ENCODE measurements around the gene TAF8. TPM values are rescaled to one million over a fixed set of nuclear protein-coding genes. Genes with fewer than 3 reads are reported as not detected.
"Not testable (repeated sequence)": the region's sequence is repeated elsewhere in the genome, so short reads cannot be mapped to it uniquely, and the experiment has no call there.

The TAF8 gene
- 26.7 TPM for total RNA-seq (2013)
- 10 to 100 TPM; 13.1 to 24.7 (median 16.6) TPM for polyA plus RNA-seq
- 19.5 and 32.2 TPM in 2 replicates for polyA minus RNA-seq
- 8.4 to 37.4 (median 27.1) reads per million in 11 experiments for total RNA-seq

GRCh38 chr6:42050297-42051267, at the start of gene TAF8:
TAF8 (plus strand) TSS chr6:42050524; CDS start chr6:42050542, 18 bp downstream.
- Histone ChIP-seq H3K9ac (ENCODE audit: insufficient read depth, low read length, poor library complexity, severe bottlenecking) (peak within 1 kb of the TSS; percentile 76), H4K20me1 (ENCODE audit: insufficient read depth, low read length) (peaks cover 3% of the 10 kb centered on the region), H3K4me3 (replicated peaks in 1 of 3; ENCODE audit: low read depth in 2 of 3, low read length in 3 of 3) (peak within 1 kb of the TSS; percentile 83 to 95 (median 87)), H3K36me3 (replicated peaks in 1 of 2; ENCODE audit: control insufficient read depth in 1 of 2, insufficient read depth in 2 of 2, low read length in 2 of 2) (peaks cover 24 to 37% of the 10 kb centered on the region in 2 donors), H3K9me3 (replicated peaks in 1 of 2; ENCODE audit: control insufficient read depth in 1 of 2, insufficient read depth in 1 of 2, low read length in 2 of 2) (no peaks in the 10 kb centered on the region), H3K27ac (ENCODE audit: low read depth in 1 of 2, low read length in 2 of 2) (peak within 1 kb of the TSS; percentile 86 to 88), H3K27me3 (ENCODE audit: control insufficient read depth in 2 of 2, insufficient read depth in 2 of 2, low read length in 2 of 2) (peaks cover 0 to 8% of the 10 kb centered on the region in 2 donors), H3K79me2 (ENCODE audit: insufficient read depth, low read length) (peaks cover 25% of the 10 kb centered on the region), H3K4me1 (ENCODE audit: control insufficient read depth in 1 of 2, insufficient read depth in 2 of 2, low read length in 2 of 2) (peaks cover 49 to 60% of the 10 kb centered on the region in 2 donors), H2AFZ (ENCODE audit: insufficient read depth, low read depth, low read length, poor library complexity, severe bottlenecking) (peak within 1 kb of the TSS; percentile 75), H3K4me2 (replicated peaks; ENCODE audit: extremely low read depth, low read length, poor library complexity, severe bottlenecking) (peak within 1 kb of the TSS; percentile 89)
- H3K4me3 Mint-ChIP-seq = peak within 1 kb of the TSS; percentile 94 to 97
- peak; percentile 80 to 85 (median 82) for DNase-seq
- no peak for TF ChIP-seq CTCF (IDR thresholded peaks at IDR 0.05)
- peaks cover 0 to 2% (median 0%) of the 10 kb centered on the region in 7 donors for H3K9me3 Mint-ChIP-seq
- H3K36me3 Mint-ChIP-seq = peaks cover 20 to 39% of the 10 kb centered on the region in 2 donors
- WGBS (ENCODE audit: insufficient coverage) = under 1% methylated on average over 38 of the region's 59 CpGs
- intact Hi-C loops (cut with micrococcal nuclease) = loop anchor here (2.0 to 5.0 kb wide), 2 partner anchors 263 to 264 kb away; partner anchors contain the start of gene TOMM6 (in 2 of the 2)
- H3K4me1 Mint-ChIP-seq = peaks cover 52% of the 10 kb centered on the region
- H3K27me3 Mint-ChIP-seq (ENCODE audit: low read depth in 3 of 3) = peaks cover 7 to 28% (median 11%) of the 10 kb centered on the region in 3 donors
- H3K27ac Mint-ChIP-seq = peak within 1 kb of the TSS; percentile 93 to 99 (median 98)

- no peaks in the 10 kb centered on the region for H3K79me2 ChIP-seq (ENCODE audit: insufficient read depth, low read length)
- no peak for TF ChIP-seq CTCF (IDR thresholded peaks at IDR 0.05)
- H3K9ac ChIP-seq (ENCODE audit: insufficient read depth, low read length, poor library complexity, severe bottlenecking) = no peak overlapping the region
- H3K4me1 Mint-ChIP-seq = no peaks in the 10 kb centered on the region
- no peak overlapping the region for H3K27ac Mint-ChIP-seq
- no peak overlapping the region for H3K4me2 ChIP-seq (replicated peaks; ENCODE audit: extremely low read depth, low read length, poor library complexity, severe bottlenecking)
- WGBS (ENCODE audit: insufficient coverage) = 100% methylated on average over 4 of the region's 6 CpGs
- H2AFZ ChIP-seq (ENCODE audit: insufficient read depth, low read depth, low read length, poor library complexity, severe bottlenecking) = no peak overlapping the region
- H3K4me3 Mint-ChIP-seq = no peak overlapping the region
- H3K36me3 ChIP-seq (replicated peaks in 1 of 2; ENCODE audit: control insufficient read depth in 1 of 2, insufficient read depth in 2 of 2, low read length in 2 of 2) = no peaks in the 10 kb centered on the region
- H3K27me3 ChIP-seq (ENCODE audit: control insufficient read depth in 2 of 2, insufficient read depth in 2 of 2, low read length in 2 of 2) = no peaks in the 10 kb centered on the region
- no peak overlapping the region for H3K27ac ChIP-seq (ENCODE audit: low read depth in 1 of 2, low read length in 2 of 2)
- intact Hi-C loops (cut with micrococcal nuclease) = no loop called here
- H3K9me3 ChIP-seq (replicated peaks in 1 of 2; ENCODE audit: control insufficient read depth in 1 of 2, insufficient read depth in 1 of 2, low read length in 2 of 2) = no peaks in the 10 kb centered on the region
- no peak overlapping the region for H3K4me3 ChIP-seq (replicated peaks in 1 of 3; ENCODE audit: low read depth in 2 of 3, low read length in 3 of 3)
- H3K36me3 Mint-ChIP-seq = peaks cover 0 to 4% of the 10 kb centered on the region in 2 donors
- H4K20me1 ChIP-seq (ENCODE audit: insufficient read depth, low read length) = peaks cover 9% of the 10 kb centered on the region
- H3K4me1 ChIP-seq (ENCODE audit: control insufficient read depth in 1 of 2, insufficient read depth in 2 of 2, low read length in 2 of 2) = no peaks in the 10 kb centered on the region
- H3K27me3 Mint-ChIP-seq (ENCODE audit: low read depth in 3 of 3) = peaks cover 2 to 3% (median 2%) of the 10 kb centered on the region in 3 donors
- DNase-seq = no peak
- peaks cover 0 to 5% (median 0%) of the 10 kb centered on the region in 7 donors for H3K9me3 Mint-ChIP-seq
These were observed 48.8 kb upstream of the TAF8 start for GRCh38 chr6:42001506-42001905.

GRCh38 chr6:42003658-42004057, 46.7 kb upstream of the TAF8 start:
- H3K4me1 Mint-ChIP-seq = peaks cover 14% of the 10 kb centered on the region
- H3K4me1 ChIP-seq (ENCODE audit: control insufficient read depth in 1 of 2, insufficient read depth in 2 of 2, low read length in 2 of 2); H3K4me3 Mint-ChIP-seq; H3K4me2 ChIP-seq (replicated peaks; ENCODE audit: extremely low read depth, low read length, poor library complexity, severe bottlenecking); H2AFZ ChIP-seq (ENCODE audit: insufficient read depth, low read depth, low read length, poor library complexity, severe bottlenecking); H3K36me3 Mint-ChIP-seq; H3K9me3 Mint-ChIP-seq; H3K9me3 ChIP-seq (replicated peaks in 1 of 2; ENCODE audit: control insufficient read depth in 1 of 2, insufficient read depth in 1 of 2, low read length in 2 of 2); H3K4me3 ChIP-seq (replicated peaks in 1 of 3; ENCODE audit: low read depth in 2 of 3, low read length in 3 of 3); intact Hi-C loops (cut with micrococcal nuclease); H3K27ac ChIP-seq (ENCODE audit: low read depth in 1 of 2, low read length in 2 of 2); H4K20me1 ChIP-seq (ENCODE audit: insufficient read depth, low read length); H3K36me3 ChIP-seq (replicated peaks in 1 of 2; ENCODE audit: control insufficient read depth in 1 of 2, insufficient read depth in 2 of 2, low read length in 2 of 2); H3K27me3 ChIP-seq (ENCODE audit: control insufficient read depth in 2 of 2, insufficient read depth in 2 of 2, low read length in 2 of 2); DNase-seq; H3K27ac Mint-ChIP-seq; H3K9ac ChIP-seq (ENCODE audit: insufficient read depth, low read length, poor library complexity, severe bottlenecking); H3K27me3 Mint-ChIP-seq (ENCODE audit: low read depth in 3 of 3); H3K79me2 ChIP-seq (ENCODE audit: insufficient read depth, low read length): not testable (repeated sequence)
- WGBS (ENCODE audit: insufficient coverage) = no CpG with 5 or more reads among the region's 1 CpG

Data from CD14-positive monocyte (primary cell).